Middle frontal gyrus (tissue), 1 donor: Measurements from ENCODE around the gene TCF12.

Experiments
- DNase-seq: peaks from one replicate; pipeline ENCODE4 v3.0.0-alpha.2; 2015; ENCODE audit warnings: low spot score; ENCODE audit errors: extremely low spot score

The TCF12 gene

GRCh38 chr15:57245714-57246113 is 327.3 kb downstream of the TCF12 start:
- DNase-seq, result no peak

DNA sequence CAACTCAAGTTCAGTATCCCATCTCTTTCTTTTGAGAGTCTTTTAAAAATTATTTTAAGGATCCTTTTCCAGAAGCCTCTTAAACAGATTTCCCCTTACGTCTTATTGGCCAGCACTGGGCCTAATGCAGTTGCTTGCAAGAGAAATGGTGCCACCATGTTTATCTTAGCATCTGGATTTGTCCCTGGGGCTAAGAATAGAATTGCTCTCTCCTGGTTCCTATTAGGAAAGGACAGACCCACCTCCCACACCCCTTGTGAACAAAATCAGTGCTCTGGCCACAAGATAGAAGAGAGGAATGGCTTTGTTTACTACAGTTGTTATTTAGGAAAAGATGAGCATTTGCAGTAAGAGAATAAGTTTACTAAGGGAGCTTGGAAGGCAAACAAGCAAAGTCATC is 329.6 kb downstream of the TCF12 start:
- DNase-seq, result no peak

DNA sequence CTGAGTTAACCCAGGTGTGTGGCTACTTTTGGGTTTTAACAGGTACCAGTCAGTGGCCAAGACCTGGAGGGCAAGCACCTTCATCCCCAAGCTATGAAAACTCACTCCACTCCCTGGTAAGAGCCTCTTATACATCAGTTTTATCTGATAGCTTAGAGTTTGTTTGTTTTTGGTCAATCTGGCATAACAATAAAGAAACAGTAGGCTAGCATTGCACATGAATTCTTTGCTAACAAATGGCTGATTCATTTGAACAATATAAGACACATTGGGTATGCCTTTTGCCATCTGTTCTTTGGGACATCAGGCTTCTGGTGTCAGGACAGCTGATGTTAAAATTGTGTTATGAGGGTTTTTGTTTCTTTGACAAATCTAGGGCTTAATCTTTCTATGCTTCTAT is 332.9 kb downstream of the TCF12 start:
- no peak for DNase-seq

- DNase-seq, result no peak
Measured at GRCh38 chr15:57251941-57252340, 333.5 kb downstream of the TCF12 start.

DNA sequence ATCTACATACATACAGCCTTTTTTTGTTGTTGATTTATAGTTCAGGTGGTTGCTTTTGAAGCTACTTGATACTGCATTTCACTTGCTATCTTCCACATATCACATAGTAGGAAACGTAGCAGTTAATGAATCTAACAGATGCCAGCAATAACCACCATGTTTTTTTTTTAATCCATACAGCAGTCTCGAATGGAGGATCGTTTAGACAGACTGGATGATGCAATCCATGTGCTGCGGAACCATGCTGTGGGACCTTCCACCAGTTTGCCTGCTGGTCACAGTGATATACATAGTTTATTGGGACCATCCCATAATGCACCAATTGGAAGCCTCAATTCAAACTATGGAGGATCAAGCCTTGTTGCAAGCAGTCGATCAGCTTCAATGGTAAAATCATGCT is 334.6 kb downstream of the TCF12 start:
- DNase-seq, result no peak

DNA sequence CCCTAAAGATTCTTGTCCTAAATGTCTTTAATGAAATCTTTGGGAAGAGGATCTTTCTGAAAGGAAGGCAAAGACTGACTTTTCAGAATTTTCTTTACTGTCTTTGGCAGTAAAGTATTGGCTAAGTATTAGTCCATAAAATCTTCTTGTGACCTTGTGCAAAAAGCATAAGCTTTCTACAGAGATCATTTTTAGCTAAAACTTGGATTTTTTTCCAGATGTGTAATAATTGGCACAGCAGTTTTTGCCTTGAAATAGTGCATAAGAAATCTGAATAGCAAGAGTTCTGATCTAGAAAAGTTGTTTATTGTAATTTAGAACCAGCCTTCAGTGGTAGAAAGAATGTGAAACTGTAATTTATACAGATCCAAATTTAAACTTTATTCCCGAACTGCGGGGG is 335.1 kb downstream of the TCF12 start:
- DNase-seq, result no peak

- DNase-seq, result no peak
Measured at GRCh38 chr15:57255751-57256341, 337.4 kb downstream of the TCF12 start.

DNA sequence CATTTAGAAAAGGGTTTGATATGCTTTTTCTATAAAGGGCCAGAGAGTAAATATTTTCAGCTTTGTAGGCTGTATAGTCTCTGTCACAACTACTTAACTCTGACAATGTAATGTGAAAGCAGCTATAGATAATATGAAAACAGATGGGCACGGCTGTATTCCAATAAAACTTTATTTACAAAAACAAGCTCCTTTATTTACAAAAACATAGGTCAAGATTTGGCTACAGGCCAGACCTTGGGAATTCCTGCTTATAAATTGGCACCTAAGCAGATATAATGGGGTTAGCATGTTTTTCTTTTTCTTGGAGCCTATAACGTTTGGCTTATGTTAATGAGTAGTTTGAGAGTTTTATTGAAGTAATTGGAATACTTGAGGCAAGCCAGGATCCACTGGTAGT is 338.5 kb downstream of the TCF12 start:
- no peak for DNase-seq

GRCh38 chr15:57259568-57260040 is 341.2 kb downstream of the TCF12 start:
- DNase-seq, result no peak

- no peak for DNase-seq
Measured at GRCh38 chr15:57263520-57263919, 345.1 kb downstream of the TCF12 start.

GRCh38 chr15:57272771-57273357 is 354.4 kb downstream of the TCF12 start:
- no peak for DNase-seq

- DNase-seq, result no peak
Measured at GRCh38 chr15:57273402-57273801, 355.0 kb downstream of the TCF12 start.

- no peak for DNase-seq
Measured at GRCh38 chr15:57278439-57278838, 360.0 kb downstream of the TCF12 start.

GRCh38 chr15:57280464-57280863 is 362.0 kb downstream of the TCF12 start:
- no peak for DNase-seq

DNA sequence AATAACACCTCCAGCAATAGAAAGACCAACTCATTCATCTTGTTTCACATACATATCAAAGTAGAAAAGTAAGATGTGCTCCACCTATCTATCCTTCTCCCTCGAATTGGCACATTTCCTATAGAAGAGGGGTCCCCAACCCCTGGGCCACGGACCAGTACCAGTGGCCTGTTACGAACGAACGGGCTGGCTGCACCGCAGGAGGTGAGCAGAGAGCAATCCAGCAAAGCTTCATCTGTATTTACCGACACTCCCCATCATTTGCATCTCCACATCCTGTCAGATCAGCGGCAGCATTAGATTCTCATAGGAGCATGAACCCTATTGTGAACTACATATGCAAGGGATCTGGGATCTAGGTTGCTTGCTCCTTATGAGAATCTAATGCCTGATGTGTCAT is 362.9 kb downstream of the TCF12 start:
- no peak for DNase-seq

DNA sequence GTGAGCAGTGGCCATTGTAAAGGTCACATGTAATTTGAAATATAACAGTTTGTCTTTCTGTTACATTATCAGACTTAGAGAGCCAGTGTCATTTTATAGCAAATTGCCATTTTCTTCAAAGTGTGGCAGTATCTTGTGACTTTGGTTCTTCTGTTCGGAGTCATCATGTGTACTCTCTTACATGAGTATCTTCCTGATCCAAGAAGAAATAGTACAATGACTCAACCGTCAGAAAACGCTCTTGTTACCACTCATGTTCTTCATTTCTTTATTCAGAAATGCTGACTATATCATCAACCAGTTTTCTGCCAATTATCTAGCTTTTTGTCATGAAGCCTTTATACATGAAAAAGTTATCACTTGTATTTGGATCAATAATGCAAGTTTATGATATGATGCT is 364.2 kb downstream of the TCF12 start:
- DNase-seq, result no peak

DNA sequence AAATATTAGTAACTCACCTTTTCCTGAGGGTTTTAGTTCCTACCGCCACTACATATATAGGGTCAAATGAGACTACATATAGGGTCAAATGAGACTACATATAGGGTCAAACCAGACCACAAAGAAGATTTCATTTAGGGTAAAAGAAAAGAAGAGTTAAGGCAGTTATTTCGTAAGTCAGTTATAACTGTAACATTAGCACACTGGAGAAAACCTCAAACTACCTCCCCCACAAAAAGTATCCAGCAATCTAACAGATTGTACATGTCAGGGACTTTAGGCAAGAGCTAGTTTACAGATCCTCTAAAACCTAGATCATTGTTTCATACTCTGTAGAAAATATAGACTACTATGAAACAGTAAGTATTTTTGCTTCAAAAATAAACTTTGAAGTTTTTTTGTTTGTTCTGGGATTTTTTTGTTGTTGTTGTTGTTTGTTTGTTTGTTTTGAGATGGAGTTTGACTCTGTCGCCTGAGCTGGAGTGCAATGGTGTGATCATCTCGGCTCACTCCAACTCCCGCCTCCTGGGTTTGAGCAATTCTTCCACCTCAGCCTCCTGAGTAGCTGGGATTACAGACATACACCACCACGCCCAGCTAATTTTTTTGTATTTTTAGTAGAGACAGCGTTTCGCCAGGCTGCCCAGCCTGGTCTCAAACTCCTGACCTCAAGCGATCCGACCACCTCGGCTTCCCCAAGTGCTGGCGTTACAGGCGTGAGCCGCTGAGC is 365.5 kb downstream of the TCF12 start:
- no peak for DNase-seq

DNA sequence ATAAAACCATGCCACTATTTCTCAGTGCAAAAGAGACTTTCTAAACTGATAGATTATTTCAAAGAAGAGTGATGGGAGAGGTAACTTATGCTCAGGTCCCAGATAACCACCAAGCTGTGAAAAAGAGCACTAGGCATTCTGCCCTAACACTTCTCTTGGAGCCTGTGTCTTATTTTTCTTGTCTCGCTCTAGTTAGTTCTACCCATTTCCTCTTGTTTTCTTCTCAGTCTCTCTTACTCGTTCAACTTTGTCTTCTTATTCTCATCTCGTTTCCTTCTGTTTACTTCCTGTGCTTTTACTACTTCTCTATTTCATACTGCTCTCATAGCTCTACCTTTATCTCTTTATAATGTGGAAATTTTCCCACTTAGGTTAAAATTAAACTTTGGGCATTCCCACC is 366.1 kb downstream of the TCF12 start:
- no peak for DNase-seq

DNA sequence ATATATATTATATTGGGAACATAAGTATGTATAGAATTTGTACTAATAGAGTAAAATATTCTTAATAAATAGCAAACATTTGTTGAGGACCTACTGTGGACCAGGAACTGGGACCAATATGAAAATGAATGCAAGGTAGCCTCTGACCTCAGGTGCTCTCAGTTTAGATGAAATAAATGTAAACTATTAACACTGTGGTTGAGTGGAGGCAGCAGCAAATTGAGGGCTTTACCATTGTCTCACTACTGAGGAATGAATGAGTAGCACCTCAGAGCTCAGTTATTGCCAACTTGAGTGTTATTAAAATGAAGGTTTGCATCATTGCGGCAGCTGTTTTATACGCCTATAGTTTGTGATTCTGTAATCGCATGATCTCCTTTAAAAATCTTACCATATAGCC is 366.9 kb downstream of the TCF12 start:
- no peak for DNase-seq

- DNase-seq, result no peak
Measured at GRCh38 chr15:57286446-57287122, 368.1 kb downstream of the TCF12 start.

DNA sequence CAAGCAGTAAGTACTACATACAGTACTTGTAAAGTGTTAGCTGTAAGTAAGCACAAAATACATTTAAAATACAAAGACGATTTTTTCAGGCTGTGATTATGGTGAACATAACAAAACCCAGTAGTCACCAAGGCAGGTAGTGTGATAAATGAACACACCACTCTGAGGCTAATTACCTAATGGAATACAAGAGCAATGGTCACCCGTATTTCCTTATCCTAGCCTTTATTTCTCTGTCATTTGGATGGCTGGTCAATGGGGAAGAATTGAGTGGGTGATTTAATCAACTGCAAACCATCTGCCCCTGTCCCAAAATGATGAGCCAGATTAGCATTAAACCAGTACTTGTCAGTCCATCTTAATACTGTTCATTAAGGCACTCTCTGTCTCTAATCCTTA is 368.7 kb downstream of the TCF12 start:
- no peak for DNase-seq

DNA sequence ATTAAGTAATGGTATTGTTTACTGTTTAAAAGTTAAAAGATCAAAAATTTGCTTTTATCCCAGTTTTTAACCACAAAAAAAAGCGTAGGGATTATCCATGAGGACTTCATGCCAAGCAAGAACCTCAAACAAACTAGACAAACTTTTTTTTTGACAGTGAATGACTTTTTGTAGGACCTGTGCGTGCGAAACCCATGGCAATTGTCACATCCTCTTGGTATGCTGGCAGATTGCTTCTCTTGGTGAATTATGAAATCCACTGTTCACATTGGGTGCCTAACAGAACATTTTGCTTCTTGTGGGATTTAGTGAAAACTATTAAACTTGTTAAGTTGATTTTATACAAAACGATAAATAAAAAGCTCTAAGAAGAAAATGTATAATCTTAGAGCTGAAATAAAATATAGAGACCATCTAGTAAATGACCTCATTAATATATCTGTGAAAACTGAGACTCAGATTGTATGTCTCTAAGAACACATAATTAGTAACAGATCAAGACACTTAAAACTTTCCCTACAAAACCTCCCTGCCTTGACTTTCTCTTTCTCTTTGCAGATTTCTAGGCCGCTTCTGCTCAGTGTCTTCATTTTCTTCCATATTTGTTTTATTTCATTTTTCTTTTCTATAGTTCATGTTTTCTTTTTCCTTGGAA is 370.6 kb downstream of the TCF12 start:
- DNase-seq, result no peak
